DND-41 (cell line): ENCODE measurements around the gene MARK4.

Experiments used
- ATAC-seq: fragments of 200-7000 bp; cut with Tn5 transposase; 3 replicates; pipeline ENCODE4 v1.9.1; 2021; ENCODE audit warnings: low read depth; ENCODE audit not compliant: insufficient read depth
- DNase-seq: peaks from one replicate; pipeline ENCODE4 v3.0.0-alpha.2; 2020
- H2AFZ ChIP-seq: 2 replicates; pipeline ENCODE4 v1.6.0; 2012; ENCODE audit warnings: low read depth, low read length
- H3K27ac ChIP-seq: 2 replicates; pipeline ENCODE4 v1.5.1; 2012; ENCODE audit warnings: low read length, inconsistent platforms
- H3K27me3 ChIP-seq: fragments of 200-600 bp; sonication (generic); 2 replicates; pipeline ENCODE4 v1.6.0; 2012; ENCODE audit warnings: low read length, mild to moderate bottlenecking, inconsistent platforms; ENCODE audit not compliant: insufficient read depth, poor library complexity
- H3K36me3 ChIP-seq: 2 replicates; pipeline ENCODE4 v1.5.1; 2012; ENCODE audit warnings: low read length, inconsistent platforms; ENCODE audit not compliant: insufficient read depth
- H3K4me1 ChIP-seq: 2 replicates; pipeline ENCODE4 v1.5.1; 2012; ENCODE audit warnings: mild to moderate bottlenecking, low read length; ENCODE audit not compliant: insufficient read depth
- H3K4me2 ChIP-seq: 2 replicates; pipeline ENCODE4 v1.6.0; 2012; ENCODE audit warnings: mild to moderate bottlenecking, moderate library complexity, low read length, inconsistent platforms; ENCODE audit not compliant: insufficient read depth
- H3K4me3 ChIP-seq, 2 experiments: fragments of 200-600 bp in 1 of 2; shearing (Covaris generic) in 1 of 2; 2 replicates each; pipeline ENCODE4 v1.5.1; 2012 to 2016; ENCODE audit warnings: inconsistent platforms in 2 of 2, low read length in 2 of 2, mild to moderate bottlenecking in 2 of 2, low read depth in 1 of 2, moderate library complexity in 1 of 2
- H3K79me2 ChIP-seq: 2 replicates; pipeline ENCODE4 v1.6.0; 2012; ENCODE audit warnings: low read length, inconsistent platforms; ENCODE audit not compliant: insufficient read depth
- H3K9ac ChIP-seq: 2 replicates; pipeline ENCODE4 v1.6.0; 2012; ENCODE audit warnings: low read depth, mild to moderate bottlenecking, inconsistent platforms, low read length, moderate library complexity
- H3K9me3 ChIP-seq: 2 replicates; pipeline ENCODE4 v1.5.1; 2012; ENCODE audit warnings: low read length, moderate library complexity, mild to moderate bottlenecking, inconsistent platforms; ENCODE audit not compliant: insufficient read depth, severe bottlenecking
- H4K20me1 ChIP-seq: 2 replicates; pipeline ENCODE4 v1.6.0; 2012; ENCODE audit warnings: low read length; ENCODE audit not compliant: insufficient read depth
- EZH2 ChIP-seq: IDR thresholded peaks from 3 replicates; pipeline ENCODE4 v1.6.1; 2012; ENCODE audit warnings: borderline replicate concordance, low read depth, mild to moderate bottlenecking, moderate library complexity, low read length, inconsistent platforms; ENCODE audit not compliant: severe bottlenecking
- TF ChIP-seq, protein P1 (sequence below): IDR thresholded peaks from 2 replicates; pipeline ENCODE4 v1.5.1; 2012; ENCODE audit warnings: borderline replicate concordance, low read length, moderate library complexity, mild to moderate bottlenecking; ENCODE audit not compliant: poor library complexity, severe bottlenecking; ENCODE audit errors: extremely low read depth

Gene MARK4

DNA sequence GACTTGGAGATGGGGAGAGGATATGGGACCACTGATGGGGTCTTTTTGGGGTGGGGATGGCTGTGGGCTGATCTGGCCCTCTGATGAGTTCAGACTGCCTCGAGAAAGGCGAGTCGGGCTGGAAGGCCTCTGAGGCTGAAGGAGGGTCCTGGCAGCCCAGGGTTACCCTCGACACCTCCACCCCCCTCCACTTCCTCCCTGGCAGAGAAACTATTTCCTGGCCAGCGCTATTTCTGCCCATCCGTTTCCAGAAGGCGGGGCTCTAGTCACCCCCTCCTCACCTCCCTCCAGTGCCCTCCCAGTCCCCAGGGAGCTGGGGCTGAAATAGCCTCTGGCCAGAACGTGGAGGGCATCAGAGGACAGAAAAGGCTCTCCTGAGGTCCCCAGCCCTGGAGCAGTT is 15.6 kb upstream of the MARK4 start:
- H3K4me1 ChIP-seq: no peaks in the 10 kb centered on the region
- H2AFZ ChIP-seq: no peak overlapping the region
- no peaks in the 10 kb centered on the region for H3K36me3 ChIP-seq
- H3K4me3 ChIP-seq: no peak overlapping the region
- no peaks in the 10 kb centered on the region for H3K79me2 ChIP-seq
- H3K4me2 ChIP-seq: no peak overlapping the region
- H3K9me3 ChIP-seq: no peaks in the 10 kb centered on the region
- H4K20me1 ChIP-seq: no peaks in the 10 kb centered on the region
- no peak overlapping the region for H3K9ac ChIP-seq
- H3K27me3 ChIP-seq: no peaks in the 10 kb centered on the region
- ATAC-seq (no peak), DNase-seq (no peak)
- TF ChIP-seq, protein P1, sequence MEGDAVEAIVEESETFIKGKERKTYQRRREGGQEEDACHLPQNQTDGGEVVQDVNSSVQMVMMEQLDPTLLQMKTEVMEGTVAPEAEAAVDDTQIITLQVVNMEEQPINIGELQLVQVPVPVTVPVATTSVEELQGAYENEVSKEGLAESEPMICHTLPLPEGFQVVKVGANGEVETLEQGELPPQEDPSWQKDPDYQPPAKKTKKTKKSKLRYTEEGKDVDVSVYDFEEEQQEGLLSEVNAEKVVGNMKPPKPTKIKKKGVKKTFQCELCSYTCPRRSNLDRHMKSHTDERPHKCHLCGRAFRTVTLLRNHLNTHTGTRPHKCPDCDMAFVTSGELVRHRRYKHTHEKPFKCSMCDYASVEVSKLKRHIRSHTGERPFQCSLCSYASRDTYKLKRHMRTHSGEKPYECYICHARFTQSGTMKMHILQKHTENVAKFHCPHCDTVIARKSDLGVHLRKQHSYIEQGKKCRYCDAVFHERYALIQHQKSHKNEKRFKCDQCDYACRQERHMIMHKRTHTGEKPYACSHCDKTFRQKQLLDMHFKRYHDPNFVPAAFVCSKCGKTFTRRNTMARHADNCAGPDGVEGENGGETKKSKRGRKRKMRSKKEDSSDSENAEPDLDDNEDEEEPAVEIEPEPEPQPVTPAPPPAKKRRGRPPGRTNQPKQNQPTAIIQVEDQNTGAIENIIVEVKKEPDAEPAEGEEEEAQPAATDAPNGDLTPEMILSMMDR: no peak
- TF ChIP-seq EZH2: no peak
- H3K27ac ChIP-seq: no peak overlapping the region

DNA sequence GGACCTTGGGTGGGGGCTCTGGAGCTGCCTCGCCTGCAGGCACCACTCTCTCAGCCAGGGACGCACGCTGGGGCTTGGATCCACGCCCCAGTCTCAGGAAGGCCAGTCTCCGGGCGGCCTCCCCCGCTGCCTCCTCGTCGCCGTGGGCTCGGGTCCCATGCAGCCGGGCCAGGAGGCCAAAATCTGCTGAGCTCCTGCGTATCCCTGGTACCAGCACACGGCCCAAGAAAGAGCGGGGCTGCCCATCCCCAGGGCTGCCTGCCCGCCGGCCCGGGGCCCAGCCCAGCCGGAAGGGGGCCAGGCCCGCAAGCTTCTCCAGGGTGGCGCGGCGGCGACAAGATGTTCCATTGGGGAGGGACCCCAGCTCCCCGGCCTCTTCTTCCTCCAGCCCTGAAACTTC is 12.5 kb upstream of the MARK4 start:
- TF ChIP-seq EZH2: no peak
- TF ChIP-seq, protein P1: no peak
- no peaks in the 10 kb centered on the region for H3K4me1 ChIP-seq
- no peak overlapping the region for H3K4me3 ChIP-seq
- no peaks in the 10 kb centered on the region for H3K9me3 ChIP-seq
- ATAC-seq (no peak), DNase-seq (no peak)
- H3K79me2 ChIP-seq: no peaks in the 10 kb centered on the region
- no peak overlapping the region for H2AFZ ChIP-seq
- H3K4me2 ChIP-seq: no peak overlapping the region
- no peak overlapping the region for H3K9ac ChIP-seq
- no peaks in the 10 kb centered on the region for H3K36me3 ChIP-seq
- no peaks in the 10 kb centered on the region for H3K27me3 ChIP-seq
- no peaks in the 10 kb centered on the region for H4K20me1 ChIP-seq
- H3K27ac ChIP-seq: no peak overlapping the region

DNA sequence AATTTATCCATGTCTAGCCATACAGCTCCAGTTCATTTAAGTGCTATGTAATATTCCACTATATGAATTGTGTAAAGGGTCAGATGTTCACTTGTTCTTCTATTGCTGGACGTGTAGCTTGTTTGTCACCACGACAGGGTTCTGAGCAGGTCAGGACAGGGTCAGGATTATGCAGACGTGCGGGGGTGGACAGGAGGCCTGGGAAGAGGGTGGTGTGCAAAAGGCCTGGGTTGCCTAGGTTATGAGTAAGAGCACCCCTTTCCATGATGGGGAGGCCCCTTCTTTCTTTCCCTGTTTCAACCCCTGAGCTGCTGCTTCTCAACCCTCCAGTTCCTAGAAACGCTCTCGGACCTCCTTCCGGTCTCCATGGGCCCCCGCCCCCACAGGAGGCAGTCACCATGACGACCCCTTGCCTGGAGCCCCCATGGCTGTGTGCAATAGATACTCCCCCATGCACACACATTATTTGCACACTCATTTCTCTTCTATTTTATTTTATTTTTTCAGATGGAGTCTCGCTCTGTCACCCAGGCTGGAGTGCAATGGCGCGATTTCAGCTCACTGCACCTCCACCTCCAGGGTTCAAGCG is 7.8 kb upstream of the MARK4 start:
- H2AFZ ChIP-seq: no peak overlapping the region
- ATAC-seq: no peak
- no peaks in the 10 kb centered on the region for H3K9me3 ChIP-seq
- no peak for DNase-seq
- no peaks in the 10 kb centered on the region for H3K4me1 ChIP-seq
- H3K36me3 ChIP-seq: no peaks in the 10 kb centered on the region
- TF ChIP-seq EZH2: no peak
- TF ChIP-seq, protein P1: no peak
- H3K79me2 ChIP-seq: no peaks in the 10 kb centered on the region
- H3K4me3 ChIP-seq: no peak overlapping the region
- H3K27ac ChIP-seq: no peak overlapping the region
- no peak overlapping the region for H3K9ac ChIP-seq
- H3K27me3 ChIP-seq: no peaks in the 10 kb centered on the region
- no peak overlapping the region for H3K4me2 ChIP-seq
- no peaks in the 10 kb centered on the region for H4K20me1 ChIP-seq
